Ascending aorta (tissue), 2 donors: Measurements from ENCODE around the gene ZDHHC22. TPM values are rescaled to one million over a fixed set of nuclear protein-coding genes. Genes with fewer than 3 reads are reported as not detected.
A peak's percentile ranks its signal among the peaks of the same experiment; 100 is the strongest.

ENCODE experiments used
- DNase-seq, 2 donors: peaks; one replicate each; pipeline ENCODE4 v3.0.0-alpha.2; 2019; ENCODE audit warnings: low spot score in 2 of 2
- H3K27ac ChIP-seq, 2 donors: fragments of 200-600 bp; sonication (generic); one replicate each; pipeline ENCODE4 v1.5.1; 2016 to 2017; ENCODE audit warnings: mild to moderate bottlenecking in 1 of 2
- H3K27me3 ChIP-seq: fragments of 200-600 bp; sonication (generic); one replicate; pipeline ENCODE4 v1.5.1; 2017
- H3K36me3 ChIP-seq, 2 donors: fragments of 200-600 bp; sonication (generic); one replicate each; pipeline ENCODE4 v1.5.1; 2016
- H3K4me1 ChIP-seq, 2 donors: fragments of 200-600 bp; sonication (generic); one replicate each; pipeline ENCODE4 v1.5.1; 2016 to 2017; ENCODE audit warnings: mild to moderate bottlenecking in 1 of 2
- H3K4me3 ChIP-seq, 2 donors: fragments of 200-600 bp; sonication (generic); one replicate each; pipeline ENCODE4 v1.5.1; 2016 to 2017; ENCODE audit warnings: mild to moderate bottlenecking in 1 of 2
- H3K9me3 ChIP-seq, 2 donors: fragments of 200-600 bp; sonication (generic); one replicate each; pipeline ENCODE4 v1.5.1; 2016
- CTCF ChIP-seq, 3 experiments: fragments of 200-600 bp in 2 of 3; fragments of 450-650 bp in 1 of 3; sonication (generic) in 2 of 3; IDR thresholded peaks; one replicate each; pipeline ENCODE4 v1.5.1; 2016 to 2019; ENCODE audit warnings: antibody characterized with exemption in 3 of 3, mild to moderate bottlenecking in 1 of 3, moderate library complexity in 1 of 3
- intact Hi-C: fragments of 100-400 bp; cut with DNase I; formaldehyde crosslinking; loops from one replicate; pipeline ENCODE4 v1.15.1; 2023
- total RNA-seq: library from RNA; depleted of rRNA; stranded (reverse); fragments of >200 nt; gene quantifications from one replicate; pipeline ENCODE4 v1.1.0, GENCODE V29; 2016

The ZDHHC22 gene
- total RNA-seq, 1 donor from 2014 or later, result not detected

- Histone ChIP-seq H3K4me1 (peaks cover 21 to 61% of the 10 kb centered on the region in 2 donors), H3K4me3 (peak overlapping the region in 1 of 2 donors; percentile 21), H3K27me3 (no peaks in the 10 kb centered on the region), H3K27ac (peak overlapping the region; percentile 96 to 97), H3K36me3 (peaks cover 0 to 3% of the 10 kb centered on the region in 2 donors), H3K9me3 (no peaks in the 10 kb centered on the region)
- TF ChIP-seq CTCF (IDR thresholded peaks at IDR 0.05), result no peak
- no peak for DNase-seq
- intact Hi-C loops, result no loop called here
These were observed 40.6 kb downstream of the ZDHHC22 start for GRCh38 chr14:77100961-77101360.

GRCh38 chr14:77099425-77100167, 42.0 kb downstream of the ZDHHC22 start:
- Histone ChIP-seq H3K27me3 (no peaks in the 10 kb centered on the region), H3K36me3 (no peaks in the 10 kb centered on the region), H3K4me3 (peak overlapping the region; percentile 89 to 94), H3K9me3 (no peaks in the 10 kb centered on the region), H3K27ac (peak overlapping the region; percentile 96 to 97), H3K4me1 (peaks cover 11 to 53% of the 10 kb centered on the region in 2 donors)
- DNase-seq, result no peak
- TF ChIP-seq CTCF (IDR thresholded peaks at IDR 0.05), result no peak
- intact Hi-C loops, result loop anchor here (2.0 to 5.0 kb wide), 6 partner anchors 25 to 397 kb away; partner anchors contain the start of genes AHSA1, ANGEL1, GSTZ1 and POMT2

- TF ChIP-seq CTCF (IDR thresholded peaks at IDR 0.05), result no peak
- Histone ChIP-seq H3K4me1 (peaks cover 7 to 45% of the 10 kb centered on the region in 2 donors), H3K9me3 (no peaks in the 10 kb centered on the region), H3K4me3 (peak overlapping the region; percentile 89 to 94), H3K27ac (peak overlapping the region; percentile 96 to 97), H3K27me3 (no peaks in the 10 kb centered on the region), H3K36me3 (no peaks in the 10 kb centered on the region)
- intact Hi-C loops, result loop anchor here (1.0 to 5.0 kb wide), 8 partner anchors 26 to 396 kb away; partner anchors contain the start of genes AHSA1, ANGEL1, GSTZ1 and IRF2BPL
- peak; percentile 29 to 89 for DNase-seq
These were observed 42.9 kb downstream of the ZDHHC22 start for GRCh38 chr14:77098529-77099353.

GRCh38 chr14:77097700-77098528, 43.7 kb downstream of the ZDHHC22 start, which contains the start of gene CIPC:
Gene CIPC, plus strand, starts transcription at chr14:77098258. Its CDS starts 7,451 bp downstream, at chr14:77105709.
- Histone ChIP-seq H3K9me3 (no peaks in the 10 kb centered on the region), H3K4me1 (peaks cover 6 to 37% of the 10 kb centered on the region in 2 donors), H3K27ac (peak within 1 kb of the TSS; percentile 96 to 97), H3K27me3 (no peaks in the 10 kb centered on the region), H3K4me3 (peak within 1 kb of the TSS; percentile 89 to 94), H3K36me3 (no peaks in the 10 kb centered on the region)
- TF ChIP-seq CTCF (IDR thresholded peaks at IDR 0.05), result no peak
- intact Hi-C loops, result loop anchor here (1.0 to 5.0 kb wide), 10 partner anchors 27 to 396 kb away; partner anchors contain the start of genes AHSA1, ANGEL1, GSTZ1 and IRF2BPL
- DNase-seq, result peak; percentile 99 to 100
